ENCODE results near the gene ST3GAL3.

The ST3GAL3 gene

DNA sequence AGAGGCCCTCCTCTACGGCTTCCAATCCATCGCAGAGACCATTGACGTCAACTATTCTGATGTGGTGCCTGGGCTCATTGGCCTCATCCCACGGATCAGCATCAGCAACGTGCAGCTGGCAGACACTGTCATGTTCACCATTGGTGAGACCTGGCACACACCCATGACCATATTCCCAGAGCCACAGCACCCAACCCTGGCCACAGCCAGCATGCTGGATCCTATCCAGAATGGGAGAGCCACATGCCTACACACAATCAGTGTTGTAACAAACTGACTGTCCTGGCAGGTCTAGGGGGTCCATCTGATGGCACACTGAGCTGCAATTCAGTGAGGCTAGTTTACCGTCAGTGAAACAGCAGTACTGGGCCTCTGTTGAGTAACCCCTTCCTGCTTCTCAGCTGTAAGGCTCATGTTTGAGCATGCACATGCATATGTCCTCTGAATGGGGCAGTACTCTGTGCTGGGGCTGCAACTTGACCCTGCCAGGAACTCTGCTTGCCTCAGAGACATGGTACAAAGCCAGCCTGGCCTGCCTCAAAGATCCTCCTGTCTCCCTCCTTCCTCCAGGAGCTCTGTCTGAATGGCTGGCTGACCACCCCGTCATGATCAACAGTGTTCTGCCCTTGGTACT is 250.2 kb downstream of the ST3GAL3 start:
- H3K4me3 ChIP-seq (ENCODE audit: low read depth, low read length): no peak overlapping the region

DNA sequence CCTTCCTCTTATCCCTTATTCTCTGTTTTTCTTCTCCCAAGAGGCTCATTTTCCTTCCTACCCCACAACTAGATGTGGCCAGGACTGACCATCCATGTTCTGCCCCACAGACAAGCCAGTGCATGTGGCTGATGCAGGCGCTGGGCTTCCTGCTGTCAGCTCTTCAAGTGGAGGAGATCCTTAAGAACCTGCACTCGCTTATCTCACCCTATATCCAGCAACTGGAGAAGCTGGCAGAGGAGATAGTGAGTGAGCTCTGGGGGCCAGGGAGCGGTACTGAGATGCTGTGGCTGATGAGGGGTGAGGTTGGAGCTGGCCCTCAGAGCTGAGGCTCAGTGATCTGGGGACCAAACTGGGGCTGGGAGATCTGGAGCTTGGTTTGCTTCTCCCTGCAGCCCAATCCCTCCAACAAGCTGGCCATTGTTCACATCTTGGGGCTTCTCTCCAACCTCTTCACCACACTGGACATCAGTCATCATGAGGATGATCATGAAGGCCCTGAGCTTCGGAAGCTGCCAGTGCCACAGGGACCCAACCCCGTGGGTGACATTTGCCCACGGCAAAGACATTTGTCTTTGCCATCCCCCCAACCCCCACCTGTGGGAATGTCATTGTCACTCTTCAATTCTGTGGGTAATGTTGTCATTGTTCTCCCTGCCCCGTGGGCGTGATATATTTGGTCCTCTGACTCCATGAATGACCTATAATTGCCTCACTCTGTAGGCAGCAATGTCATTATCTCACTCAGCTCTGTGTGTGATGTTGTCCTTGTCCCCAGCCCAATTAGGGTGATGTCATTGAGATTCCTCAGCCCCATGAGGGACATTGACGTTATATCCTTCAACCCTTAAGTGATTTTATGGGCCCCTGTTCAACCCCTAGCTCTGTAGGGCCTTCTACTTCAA is 251.3 kb downstream of the ST3GAL3 start:
- H3K4me3 ChIP-seq (ENCODE audit: low read depth, low read length): no peak overlapping the region

DNA sequence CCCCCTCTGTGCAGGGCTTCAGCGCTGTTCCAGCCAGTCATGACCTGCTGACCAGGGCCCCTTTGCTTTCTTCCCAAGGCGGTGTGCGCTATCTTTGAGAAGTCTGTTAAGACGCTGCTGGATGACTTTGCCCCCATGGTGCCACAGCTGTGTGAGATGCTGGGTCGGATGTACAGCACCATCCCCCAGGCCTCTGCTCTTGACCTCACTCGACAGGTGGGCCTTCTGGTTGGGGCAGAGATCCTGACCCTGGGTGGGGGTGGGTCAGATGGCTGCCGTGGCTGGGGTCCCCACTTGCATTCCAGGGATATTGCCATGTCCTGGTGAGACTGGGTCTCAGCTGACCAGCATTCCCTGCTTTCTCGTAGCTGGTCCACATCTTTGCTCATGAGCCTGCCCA is 253.5 kb downstream of the ST3GAL3 start:
- no peak overlapping the region for H3K4me3 ChIP-seq (ENCODE audit: low read depth, low read length)

DNA sequence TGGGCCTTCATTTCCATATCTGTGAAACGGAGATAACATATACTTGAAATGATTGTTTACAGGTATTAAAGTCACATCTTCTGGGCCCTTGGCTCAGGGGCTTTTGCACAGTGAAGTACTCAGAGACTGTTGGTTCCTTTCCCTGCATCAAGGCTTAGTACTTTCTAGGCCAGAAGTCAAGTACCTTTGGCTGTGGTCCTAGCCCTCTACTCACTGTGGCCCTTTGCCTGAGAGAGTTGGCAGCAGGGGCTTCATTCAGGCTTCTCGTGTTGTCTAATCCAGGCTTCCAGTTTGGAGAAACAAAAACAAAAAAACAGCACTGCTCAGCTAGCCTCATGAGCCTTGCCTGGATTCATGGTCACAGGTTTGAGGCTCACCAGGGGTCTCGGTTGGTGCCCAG is 254.4 kb downstream of the ST3GAL3 start:
- H3K4me3 ChIP-seq (ENCODE audit: low read depth, low read length): no peak overlapping the region

DNA sequence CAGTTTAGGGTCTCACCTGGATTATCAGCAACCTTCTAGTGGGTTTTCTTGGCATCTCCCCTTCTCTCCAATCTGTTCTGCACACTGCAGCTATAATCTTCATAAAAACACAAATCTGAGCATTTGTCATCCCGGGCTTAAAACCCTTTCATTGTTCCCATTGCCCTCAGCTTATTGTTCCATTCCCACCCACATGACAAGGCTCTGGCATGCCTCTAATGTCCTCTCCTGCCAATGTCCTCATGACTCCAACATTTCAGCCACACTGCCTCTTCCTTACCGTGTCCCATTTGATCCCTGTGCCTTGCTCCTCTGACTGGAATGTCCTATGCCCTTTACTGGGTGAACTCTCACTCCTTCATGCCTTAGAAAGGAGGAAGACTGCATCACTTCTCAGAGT is 255.0 kb downstream of the ST3GAL3 start:
- H3K4me3 ChIP-seq (ENCODE audit: low read depth, low read length): no peak overlapping the region

DNA sequence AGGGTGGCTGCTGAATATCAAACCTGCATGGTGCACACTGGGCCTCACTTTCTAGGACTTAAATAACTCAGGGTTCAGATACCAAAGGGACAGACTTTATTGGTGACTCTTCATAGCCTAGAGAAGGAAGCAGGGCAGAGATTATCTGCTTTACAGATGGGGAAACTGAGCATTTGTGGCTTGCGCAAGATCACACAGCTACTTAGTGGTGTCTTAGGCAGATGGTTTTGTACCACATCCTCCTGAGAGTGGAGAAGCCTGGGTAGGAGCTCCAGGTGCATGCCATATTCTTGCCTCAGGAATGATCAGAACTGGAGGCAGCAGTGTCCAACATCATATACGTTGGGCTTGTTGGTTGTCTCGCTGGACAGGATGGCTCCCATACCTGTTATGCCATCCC is 255.7 kb downstream of the ST3GAL3 start:
- no peak overlapping the region for H3K4me3 ChIP-seq (ENCODE audit: low read depth, low read length)

DNA sequence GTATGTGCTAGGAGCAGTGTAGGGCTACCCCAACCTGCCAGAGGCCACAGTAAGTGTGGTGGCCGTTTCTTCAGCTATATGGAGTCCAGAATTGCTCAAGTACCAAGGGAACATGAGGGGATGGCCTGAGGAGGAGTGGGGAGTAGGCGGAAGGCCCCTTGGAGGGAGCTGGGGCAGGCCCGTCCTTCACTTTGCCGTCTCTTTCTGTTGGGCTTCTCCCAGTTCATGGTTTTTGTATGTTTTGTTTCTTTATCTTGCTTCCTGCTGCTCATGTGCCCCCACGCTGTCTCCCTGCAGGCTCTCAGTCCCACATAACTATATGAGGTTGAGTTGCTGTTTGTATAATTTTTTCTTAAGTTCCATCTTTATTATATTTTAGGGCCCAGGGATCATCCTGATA is 256.6 kb downstream of the ST3GAL3 start:
- H3K4me3 ChIP-seq (ENCODE audit: low read depth, low read length): no peak overlapping the region

DNA sequence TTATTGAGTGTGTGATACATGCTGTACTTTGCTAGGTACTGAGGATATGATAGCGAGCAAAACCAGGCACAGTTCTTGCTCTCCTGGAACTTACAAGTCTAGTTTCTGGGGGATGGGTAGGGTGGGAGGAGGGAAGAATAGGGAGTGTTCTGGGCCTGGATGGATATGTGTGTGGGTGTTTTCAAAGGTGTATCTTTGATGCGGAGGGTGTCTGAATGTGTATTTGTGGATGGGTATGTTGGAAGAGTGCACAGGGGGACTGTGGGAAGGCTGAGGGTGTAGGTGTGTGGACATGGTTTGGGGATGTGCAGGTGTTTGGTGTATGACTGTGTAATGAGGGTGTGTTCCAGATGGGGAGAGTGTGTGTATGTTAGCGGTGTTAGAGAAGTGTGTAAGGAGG is 258.0 kb downstream of the ST3GAL3 start:
- no peak overlapping the region for H3K4me3 ChIP-seq (ENCODE audit: low read depth, low read length)

DNA sequence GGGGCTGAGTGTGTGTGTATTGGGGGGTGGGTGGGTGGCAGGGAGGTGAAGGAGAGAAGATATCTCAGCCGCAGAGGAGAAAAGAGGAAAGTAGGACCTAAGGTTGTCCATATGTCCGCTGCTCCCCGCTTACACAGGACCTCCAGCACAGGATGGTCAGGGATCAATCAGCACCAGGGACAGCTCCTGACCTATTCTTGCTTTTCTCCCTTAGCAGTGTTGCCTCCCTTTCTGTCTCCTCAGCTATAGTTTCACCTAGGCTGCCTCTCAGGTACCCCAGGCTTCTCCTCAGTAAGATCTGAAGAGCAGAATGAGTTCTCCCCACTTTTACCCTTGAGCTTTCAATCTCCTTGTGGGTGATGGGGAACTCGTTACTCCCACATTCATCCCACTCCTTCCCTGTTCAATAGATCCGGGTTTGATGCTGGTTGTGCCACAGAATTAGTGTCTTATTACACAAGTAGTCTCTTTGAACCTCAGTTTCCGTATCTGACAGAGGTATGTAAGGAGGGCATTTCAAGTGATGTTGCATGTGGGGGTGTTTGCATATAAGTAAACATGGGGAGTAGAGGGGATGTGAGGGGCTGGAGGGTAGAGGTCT is 261.1 kb downstream of the ST3GAL3 start:
- H3K4me3 ChIP-seq (ENCODE audit: low read depth, low read length): no peak overlapping the region

DNA sequence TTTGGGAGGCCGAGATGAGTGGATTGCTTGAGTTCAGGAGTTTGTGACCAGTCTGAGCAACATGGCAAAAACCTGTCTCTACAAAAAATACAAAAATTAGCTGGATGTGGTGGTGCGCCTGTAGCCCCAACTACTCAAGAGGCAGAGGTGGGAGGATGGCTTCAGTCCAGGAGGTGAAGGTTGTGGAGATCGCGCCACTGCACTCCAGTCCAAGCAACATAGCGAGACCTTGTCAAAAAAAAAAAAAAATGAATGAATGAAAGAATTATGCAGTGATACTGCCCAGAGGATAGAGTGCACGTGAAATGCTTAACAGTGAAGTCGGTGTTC is 262.0 kb downstream of the ST3GAL3 start:
- H3K4me3 ChIP-seq (ENCODE audit: low read depth, low read length): no peak overlapping the region

DNA sequence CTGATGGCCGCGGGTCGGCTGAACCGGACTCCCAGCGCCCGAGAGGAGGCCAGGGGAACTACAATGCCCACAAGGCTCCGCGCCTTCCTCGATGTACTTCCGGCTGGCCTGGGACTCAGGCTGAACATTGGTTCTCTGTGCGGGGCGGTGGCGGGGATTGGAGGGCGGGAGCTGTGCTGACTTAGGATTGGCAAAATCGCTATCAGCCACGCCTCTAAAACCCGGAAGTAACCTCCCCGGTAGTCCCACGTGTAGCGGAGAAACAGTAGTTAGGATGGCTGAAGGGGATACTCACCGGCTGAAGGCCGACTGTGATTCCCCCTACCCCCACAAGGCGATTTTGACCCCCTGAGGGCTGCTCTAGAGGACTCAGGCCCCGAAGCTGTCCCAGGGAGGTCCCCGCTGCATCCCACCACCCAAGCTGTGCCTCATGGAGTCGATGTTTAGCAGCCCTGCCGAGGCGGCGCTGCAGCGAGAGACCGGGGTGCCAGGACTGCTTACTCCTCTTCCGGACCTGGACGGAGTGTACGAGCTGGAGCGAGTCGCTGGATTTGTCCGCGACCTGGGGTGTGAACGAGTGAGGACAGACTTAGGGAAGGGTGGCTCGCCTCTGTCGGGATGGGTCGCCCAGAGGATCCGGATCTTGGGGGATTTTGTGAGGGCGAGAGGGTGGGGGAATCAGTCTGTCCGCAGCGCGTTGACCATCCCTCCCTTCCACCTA is 262.6 kb downstream of the ST3GAL3 start, which contains the start of gene DPH2:
Gene DPH2, plus strand, starts transcription at position 265 of the 721 bp plus-strand sequence. Its CDS starts 166 bp downstream, at position 431.
- peak within 1 kb of the TSS; percentile 98 for H3K4me3 ChIP-seq (ENCODE audit: low read depth, low read length)

DNA sequence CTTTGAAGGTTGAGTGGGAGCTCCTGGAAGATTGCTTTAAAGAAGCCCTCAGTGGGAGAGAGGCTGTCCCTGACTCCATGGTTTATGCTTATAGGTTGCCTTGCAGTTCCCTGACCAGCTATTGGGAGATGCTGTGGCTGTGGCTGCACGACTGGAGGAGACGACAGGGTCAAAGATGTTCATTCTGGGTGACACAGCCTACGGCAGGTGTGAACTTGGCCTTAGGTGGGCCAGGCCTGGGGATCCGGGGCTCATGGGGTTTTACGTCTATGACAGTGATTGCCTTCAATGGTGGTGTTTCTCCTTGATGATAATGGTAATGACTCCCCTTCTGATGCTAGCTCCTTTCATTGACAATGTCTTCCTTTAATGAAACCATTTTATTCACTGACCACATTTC is 263.2 kb downstream of the ST3GAL3 start:
- peak overlapping the region; percentile 98 for H3K4me3 ChIP-seq (ENCODE audit: low read depth, low read length)

DNA sequence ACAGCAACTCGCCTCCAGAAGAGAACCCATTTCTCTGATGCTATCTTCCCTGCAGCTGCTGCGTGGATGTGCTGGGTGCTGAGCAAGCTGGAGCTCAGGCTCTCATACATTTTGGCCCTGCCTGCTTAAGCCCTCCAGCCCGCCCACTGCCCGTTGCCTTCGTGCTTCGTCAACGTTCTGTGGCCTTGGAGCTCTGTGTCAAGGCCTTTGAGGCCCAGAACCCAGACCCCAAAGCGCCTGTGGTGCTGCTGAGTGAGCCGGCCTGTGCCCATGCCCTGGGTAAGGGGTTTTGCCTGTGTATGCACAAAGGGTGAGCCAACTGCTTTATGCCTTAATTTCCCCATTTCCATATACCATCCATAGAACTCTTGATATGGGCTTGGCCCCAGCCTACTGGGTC is 263.6 kb downstream of the ST3GAL3 start:
- H3K4me3 ChIP-seq (ENCODE audit: low read depth, low read length): no peak overlapping the region

DNA sequence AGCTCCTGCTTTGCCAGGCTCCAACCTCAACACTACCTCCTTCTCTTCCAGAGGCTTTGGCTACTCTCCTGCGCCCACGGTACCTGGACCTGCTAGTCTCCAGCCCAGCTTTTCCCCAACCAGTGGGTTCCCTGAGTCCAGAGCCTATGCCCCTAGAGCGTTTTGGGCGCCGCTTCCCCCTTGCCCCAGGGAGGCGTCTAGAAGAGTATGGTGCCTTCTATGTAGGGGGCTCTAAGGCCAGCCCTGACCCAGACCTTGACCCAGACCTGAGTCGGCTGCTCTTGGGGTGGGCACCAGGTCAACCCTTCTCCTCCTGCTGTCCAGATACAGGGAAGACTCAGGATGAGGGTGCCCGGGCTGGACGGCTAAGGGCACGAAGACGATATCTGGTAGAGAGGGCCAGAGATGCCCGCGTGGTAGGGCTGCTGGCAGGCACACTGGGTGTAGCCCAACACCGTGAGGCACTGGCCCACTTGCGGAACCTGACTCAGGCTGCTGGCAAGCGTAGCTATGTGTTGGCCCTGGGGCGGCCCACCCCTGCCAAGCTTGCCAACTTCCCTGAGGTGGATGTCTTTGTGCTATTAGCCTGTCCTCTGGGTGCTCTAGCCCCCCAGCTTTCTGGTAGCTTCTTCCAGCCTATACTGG is 264.1 kb downstream of the ST3GAL3 start:
- H3K4me3 ChIP-seq (ENCODE audit: low read depth, low read length): no peak overlapping the region

DNA sequence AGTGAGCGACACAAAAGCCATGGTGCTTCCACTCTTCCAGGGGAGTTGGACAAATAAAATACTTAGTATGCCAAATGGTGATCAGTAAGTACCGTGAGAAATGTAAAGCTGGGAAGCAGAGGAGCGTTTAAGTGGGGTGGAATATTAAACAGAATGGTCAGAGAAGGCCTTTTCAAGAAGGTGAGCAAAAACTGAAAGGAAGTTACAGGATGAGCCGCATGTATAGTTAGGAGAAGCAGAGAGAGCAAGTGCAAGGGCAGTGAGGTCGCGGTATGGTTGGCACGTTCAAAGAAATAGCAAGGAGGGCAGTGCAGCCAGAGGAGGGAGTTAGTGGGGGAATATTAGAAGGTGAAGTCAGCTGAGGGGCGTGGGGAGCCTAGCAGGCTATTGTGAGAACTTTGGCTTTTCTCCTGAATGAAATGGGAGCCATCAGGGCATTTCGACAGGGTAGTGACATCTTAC is 266.7 kb downstream of the ST3GAL3 start:
- peak overlapping the region; percentile 81 for H3K4me3 ChIP-seq (ENCODE audit: low read depth, low read length)

DNA sequence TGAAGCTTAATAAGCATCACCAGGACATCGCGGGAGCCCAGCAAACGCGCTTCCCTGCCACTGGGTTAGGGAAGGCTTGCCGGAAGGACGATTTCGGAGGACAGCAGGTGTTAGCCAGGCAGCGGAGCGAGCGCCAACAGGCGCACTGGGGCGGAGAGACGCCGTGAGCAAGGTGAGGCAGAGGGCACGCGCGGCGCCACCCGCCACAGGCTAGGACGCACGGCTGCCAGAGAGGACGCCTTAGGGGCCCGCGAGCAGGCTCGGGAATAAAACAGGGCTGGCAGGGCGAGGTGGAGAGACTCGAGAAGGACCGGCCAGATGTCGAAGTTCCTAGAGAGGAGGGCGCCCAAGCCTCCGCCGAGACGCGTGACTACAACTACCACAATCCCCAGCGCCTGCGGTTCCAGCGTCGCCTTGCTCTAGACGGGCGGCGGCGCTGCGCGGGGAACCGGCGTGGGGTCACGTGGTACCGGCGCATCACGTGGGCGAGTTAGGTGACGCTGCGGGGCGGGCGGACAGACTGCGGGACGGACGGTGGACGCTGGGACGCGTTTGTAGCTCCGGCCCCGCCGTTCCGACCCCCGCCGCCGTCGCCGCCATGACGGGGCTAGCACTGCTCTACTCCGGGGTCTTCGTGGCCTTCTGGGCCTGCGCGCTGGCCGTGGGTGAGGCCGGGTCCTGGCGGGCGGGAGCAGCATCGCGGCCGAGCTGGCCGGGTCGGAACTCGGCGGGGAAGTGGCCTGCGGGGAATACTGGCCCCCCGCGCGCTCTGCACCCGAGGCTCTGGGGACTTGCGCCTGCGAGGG is 267.3 kb downstream of the ST3GAL3 start, which contains the start of gene ATP6V0B:
Gene ATP6V0B, plus strand, starts transcription at position 518 of the 806 bp plus-strand sequence. Its CDS starts 81 bp downstream, at position 599.
- H3K4me3 ChIP-seq (ENCODE audit: low read depth, low read length): peak within 1 kb of the TSS; percentile 81

DNA sequence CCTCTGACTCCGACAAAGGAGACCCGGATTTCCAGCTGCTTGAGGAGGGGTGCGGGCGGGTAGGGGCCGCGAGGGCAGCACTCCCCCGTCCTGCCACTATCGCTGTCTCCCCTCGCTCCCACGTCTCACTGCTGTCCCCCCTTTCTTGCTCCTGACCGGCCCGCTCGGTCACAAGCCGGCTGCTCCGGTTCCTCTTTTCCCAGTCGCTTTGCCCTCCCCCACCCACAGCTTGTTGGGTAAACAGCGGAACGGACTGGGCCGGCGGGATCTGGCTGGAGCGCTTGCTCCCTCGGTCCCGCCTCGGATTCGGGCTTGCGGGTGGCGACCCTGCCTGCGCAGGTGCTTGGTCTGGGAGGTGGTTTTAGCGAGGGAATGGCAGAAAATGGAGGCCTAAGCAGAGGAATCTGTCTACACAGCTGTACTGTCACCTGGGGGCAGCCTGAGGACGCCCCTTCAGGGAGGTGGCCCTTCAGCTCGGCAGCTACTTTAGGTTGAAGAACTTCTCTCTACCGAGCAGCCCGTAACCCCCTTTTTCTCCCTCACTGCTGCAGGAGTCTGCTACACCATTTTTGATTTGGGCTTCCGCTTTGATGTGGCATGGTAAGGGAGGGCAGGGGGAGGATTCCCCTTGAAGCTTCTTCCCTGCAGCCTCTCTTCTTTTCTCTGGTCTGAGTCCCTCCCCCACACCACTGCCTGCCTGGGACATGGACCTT is 268.1 kb downstream of the ST3GAL3 start:
- H3K4me3 ChIP-seq (ENCODE audit: low read depth, low read length): peak overlapping the region; percentile 81

DNA sequence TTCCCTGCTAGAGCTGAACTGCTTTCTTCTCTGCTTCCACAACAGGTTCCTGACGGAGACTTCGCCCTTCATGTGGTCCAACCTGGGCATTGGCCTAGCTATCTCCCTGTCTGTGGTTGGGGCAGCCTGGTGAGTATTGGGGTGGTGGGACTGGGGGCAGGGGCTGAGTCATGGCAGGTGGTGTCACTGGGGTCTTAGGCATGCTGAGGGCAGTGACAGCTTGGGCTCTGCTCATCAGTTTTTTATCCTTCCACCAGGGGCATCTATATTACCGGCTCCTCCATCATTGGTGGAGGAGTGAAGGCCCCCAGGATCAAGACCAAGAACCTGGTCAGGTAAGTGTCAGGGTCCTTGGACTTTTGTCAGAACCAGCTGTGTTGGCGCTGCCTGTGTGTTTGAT is 268.7 kb downstream of the ST3GAL3 start:
- H3K4me3 ChIP-seq (ENCODE audit: low read depth, low read length): peak overlapping the region; percentile 81

DNA sequence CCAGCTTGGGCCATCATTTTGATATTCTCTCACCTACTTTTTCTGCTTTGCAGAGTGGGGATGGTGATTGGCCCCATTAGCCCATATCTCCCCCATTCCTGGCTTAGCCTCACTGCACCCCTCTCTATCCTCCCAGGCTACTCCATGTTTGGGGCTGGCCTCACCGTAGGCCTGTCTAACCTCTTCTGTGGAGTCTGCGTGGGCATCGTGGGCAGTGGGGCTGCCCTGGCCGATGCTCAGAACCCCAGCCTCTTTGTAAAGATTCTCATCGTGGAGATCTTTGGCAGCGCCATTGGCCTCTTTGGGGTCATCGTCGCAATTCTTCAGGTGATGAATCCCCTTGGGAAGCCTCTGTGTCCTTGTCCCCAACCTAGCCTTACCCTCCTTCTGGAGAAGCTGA is 269.6 kb downstream of the ST3GAL3 start:
- H3K4me3 ChIP-seq (ENCODE audit: low read depth, low read length): no peak overlapping the region

Measured in iPS-11a (cell line).